T-cell (primary cell): ENCODE measurements around the gene LEMD1. TPM values are rescaled to one million over a fixed set of nuclear protein-coding genes. Genes with fewer than 3 reads are reported as not detected.

Source experiments
- ATAC-seq, 4 experiments: fragments of 200-7000 bp in 3 of 4; fragments of 150-1000 bp in 1 of 4; cut with Tn5 transposase; replicated peaks in 1 of 4; 1 replicate in 3 of 4; 2 replicates in 1 of 4; pipeline ENCODE4 v1.10.0; 2021; ENCODE audit warnings: moderate library complexity in 3 of 4, mild to moderate bottlenecking in 2 of 4, moderate number of reproducible peaks in 1 of 4
- CTCF ChIA-PET, 2 donors: fragments of 300-600 bp; sonication (Branson Sonifier 250); formaldehyde crosslinking; loops; one replicate each; lab custom pipeline; 2022; ENCODE audit warnings: antibody characterized with exemption in 2 of 2; lab: Charles Lee
- POLR2A ChIA-PET, 2 donors: fragments of 300-600 bp; sonication (Branson Sonifier 250); formaldehyde crosslinking; loops; one replicate each; lab custom pipeline; 2022; ENCODE audit warnings: antibody characterized with exemption in 2 of 2; lab: Charles Lee
- DNase-seq, 35 experiments: peaks; one replicate each; pipeline versions ENCODE4 v3.0.0 to v3.0.0-alpha.2; 2013 to 2023
- H3K27ac ChIP-seq: one replicate; pipeline ENCODE4 v1.5.1; 2013; ENCODE audit warnings: low read length
- H3K27me3 ChIP-seq, 2 experiments: replicated peaks in 1 of 2; 1 replicate in 1 of 2; 2 replicates in 1 of 2; pipeline versions ENCODE4 v1.6.1 to v1.7.0; 2013; ENCODE audit warnings: low read length in 1 of 2, mixed read lengths in 1 of 2; ENCODE audit not compliant: control insufficient read depth in 2 of 2, insufficient read depth in 2 of 2; ENCODE audit errors: extremely low read depth in 1 of 2
- H3K36me3 ChIP-seq, 2 donors: 1 replicate in 1 of 2; 2 replicates in 1 of 2; pipeline versions ENCODE4 v1.6.1 to v1.7.0; 2013; ENCODE audit warnings: low read length in 1 of 2; ENCODE audit not compliant: control insufficient read depth in 2 of 2, insufficient read depth in 1 of 2; ENCODE audit errors: extremely low read depth in 1 of 2
- H3K4me1 ChIP-seq, 2 experiments: 1 replicate in 1 of 2; 2 replicates in 1 of 2; pipeline versions ENCODE4 v1.6.1 to v1.7.0; 2013; ENCODE audit warnings: low read length in 2 of 2, mixed read lengths in 1 of 2; ENCODE audit not compliant: insufficient read depth in 2 of 2, control insufficient read depth in 1 of 2; ENCODE audit errors: extremely low read depth in 1 of 2
- H3K4me3 ChIP-seq, 2 donors: 1 replicate in 1 of 2; 2 replicates in 1 of 2; pipeline versions ENCODE4 v1.5.1 to v1.7.0; 2013; ENCODE audit warnings: mild to moderate bottlenecking in 2 of 2, low read length in 1 of 2, moderate library complexity in 1 of 2; ENCODE audit not compliant: control insufficient read depth in 1 of 2; ENCODE audit errors: extremely low read depth in 1 of 2
- H3K9me3 ChIP-seq: 2 replicates; pipeline ENCODE4 v1.7.0; 2013
- H3K27ac Mint-ChIP-seq, 2 donors: one replicate each; pipeline ENCODE4 v1.8.0; 2020 to 2021; ENCODE audit warnings: mild to moderate bottlenecking in 2 of 2, mixed read lengths in 2 of 2
- H3K27me3 Mint-ChIP-seq, 2 donors: one replicate each; pipeline ENCODE4 v1.8.0; 2021 to 2022; ENCODE audit warnings: mixed read lengths in 2 of 2
- H3K36me3 Mint-ChIP-seq: one replicate; pipeline ENCODE4 v1.8.0; 2021; ENCODE audit warnings: mixed read lengths
- H3K4me1 Mint-ChIP-seq, 3 donors: one replicate each; pipeline ENCODE4 v1.8.0; 2020 to 2022; ENCODE audit warnings: mixed read lengths in 3 of 3, mild to moderate bottlenecking in 1 of 3
- H3K4me3 Mint-ChIP-seq, 3 donors: one replicate each; pipeline ENCODE4 v1.8.0; 2020 to 2022; ENCODE audit warnings: mild to moderate bottlenecking in 3 of 3, mixed read lengths in 3 of 3, moderate library complexity in 3 of 3
- H3K9me3 Mint-ChIP-seq, 3 donors: one replicate each; pipeline ENCODE4 v1.8.0; 2020 to 2022; ENCODE audit warnings: mixed read lengths in 3 of 3
- WGBS: methylation state at CpG from one replicate; pipeline ENCODE4 v1.1.5; 2013; ENCODE audit warnings: missing lambda C conversion rate; ENCODE audit not compliant: insufficient coverage; 5-methylcytosine and 5-hydroxymethylcytosine counted together
- total RNA-seq, 35 experiments: library from RNA in 6 of 35; stranded (reverse) in 6 of 35; fragments of 120-200 nt in 1 of 35; gene quantifications; one replicate each; pipeline versions ENCODE4 v1.2.1 to v1.2.4 and lab custom pipeline; 2013 to 2026

Gene LEMD1
- total RNA-seq, 5 donors from 2014 or later (not counting 1 experiment from before 2014, with no cell fraction given), result 0.69 to 0.98 TPM; not detected in 3

- Mint-ChIP-seq H3K27me3 (peaks cover 22 to 24% of the 10 kb centered on the region in 2 donors), H3K4me1 (peaks cover 0 to 2% (median 0%) of the 10 kb centered on the region in 3 donors), H3K4me3 (no peak overlapping the region), H3K9me3 (no peaks in the 10 kb centered on the region), H3K36me3 (no peaks in the 10 kb centered on the region), H3K27ac (no peak overlapping the region)
- WGBS, result 89% methylated on average over 6 of the region's 8 CpGs
- POLR2A ChIA-PET, result no interaction called here
- Histone ChIP-seq H3K27ac (no peak overlapping the region), H3K9me3 (no peaks in the 10 kb centered on the region), H3K27me3 (peaks cover 0 to 27% of the 10 kb centered on the region in 2 experiments), H3K4me3 (no peak overlapping the region), H3K4me1 (no peaks in the 10 kb centered on the region), H3K36me3 (no peaks in the 10 kb centered on the region)
- DNase-seq (no peak), ATAC-seq (no peak)
- CTCF ChIA-PET, result interaction anchor here (0.7 to 1.2 kb wide), 4 partner anchors 12 to 173 kb away, joined by 3 to 4 read pairs (median 3); no protein-coding TSS in a partner anchor
Measured at GRCh38 chr1:205350691-205351141, 71.1 kb downstream of the LEMD1 start.

DNA sequence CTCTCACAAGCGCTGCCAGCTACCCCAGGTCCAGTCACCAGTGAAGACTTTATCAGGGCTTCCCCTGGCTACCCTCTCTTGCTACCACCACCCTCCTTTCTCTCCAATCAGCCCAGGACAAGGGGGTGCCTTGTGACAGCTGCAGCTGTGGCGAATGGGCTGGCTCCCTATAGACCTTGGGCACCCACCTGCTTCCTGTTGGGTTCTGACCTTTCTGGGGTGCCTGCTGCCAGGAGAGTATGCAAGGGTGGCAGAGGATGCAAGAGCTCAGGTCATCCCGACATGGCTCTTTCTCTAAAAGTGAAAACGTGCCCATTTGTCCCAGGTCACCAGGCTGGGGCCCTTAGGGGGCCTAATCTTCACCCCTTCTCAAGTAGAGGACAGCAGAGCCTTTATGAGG, 71.7 kb downstream of the LEMD1 start:
- Histone ChIP-seq H3K36me3 (no peaks in the 10 kb centered on the region), H3K27ac (no peak overlapping the region), H3K9me3 (no peaks in the 10 kb centered on the region), H3K27me3 (peaks cover 0 to 30% of the 10 kb centered on the region in 2 experiments), H3K4me3 (no peak overlapping the region), H3K4me1 (no peaks in the 10 kb centered on the region)
- POLR2A ChIA-PET, result no interaction called here
- DNase-seq, result no peak
- Mint-ChIP-seq H3K4me3 (no peak overlapping the region), H3K36me3 (no peaks in the 10 kb centered on the region), H3K27me3 (peaks cover 28 to 30% of the 10 kb centered on the region in 2 donors), H3K9me3 (no peaks in the 10 kb centered on the region), H3K27ac (no peak overlapping the region), H3K4me1 (peaks cover 0 to 2% (median 0%) of the 10 kb centered on the region in 3 donors)
- ATAC-seq, result no peak
- CTCF ChIA-PET, result interaction anchor here (0.9 to 1.2 kb wide), 3 partner anchors 11 to 174 kb away, joined by 3 to 4 read pairs (median 3); no protein-coding TSS in a partner anchor
- 50% methylated on average over 3 of the region's 4 CpGs for WGBS

- CTCF ChIA-PET, result no interaction called here
- POLR2A ChIA-PET, result no interaction called here
- H3K4me3 ChIP-seq, result no peak overlapping the region
- no peaks in the 10 kb centered on the region for H3K9me3 ChIP-seq
- ATAC-seq (no peak), DNase-seq (no peak)
- H3K36me3 Mint-ChIP-seq, result no peaks in the 10 kb centered on the region
- H3K4me1 Mint-ChIP-seq, result peaks cover 8% of the 10 kb centered on the region in 3 donors
- no peaks in the 10 kb centered on the region for H3K9me3 Mint-ChIP-seq
- H3K27me3 ChIP-seq, result peaks cover 0 to 40% of the 10 kb centered on the region in 2 experiments
- H3K27ac ChIP-seq, result no peak overlapping the region
- no peak overlapping the region for H3K27ac Mint-ChIP-seq
- 80% methylated on average over 2 of the region's 5 CpGs for WGBS
- no peaks in the 10 kb centered on the region for H3K36me3 ChIP-seq
- H3K4me1 ChIP-seq, result peaks cover 0 to 9% of the 10 kb centered on the region in 2 experiments
- peaks cover 39% of the 10 kb centered on the region in 2 donors for H3K27me3 Mint-ChIP-seq
- H3K4me3 Mint-ChIP-seq, result no peak overlapping the region
Measured at GRCh38 chr1:205348554-205349487, 73.0 kb downstream of the LEMD1 start.

DNA sequence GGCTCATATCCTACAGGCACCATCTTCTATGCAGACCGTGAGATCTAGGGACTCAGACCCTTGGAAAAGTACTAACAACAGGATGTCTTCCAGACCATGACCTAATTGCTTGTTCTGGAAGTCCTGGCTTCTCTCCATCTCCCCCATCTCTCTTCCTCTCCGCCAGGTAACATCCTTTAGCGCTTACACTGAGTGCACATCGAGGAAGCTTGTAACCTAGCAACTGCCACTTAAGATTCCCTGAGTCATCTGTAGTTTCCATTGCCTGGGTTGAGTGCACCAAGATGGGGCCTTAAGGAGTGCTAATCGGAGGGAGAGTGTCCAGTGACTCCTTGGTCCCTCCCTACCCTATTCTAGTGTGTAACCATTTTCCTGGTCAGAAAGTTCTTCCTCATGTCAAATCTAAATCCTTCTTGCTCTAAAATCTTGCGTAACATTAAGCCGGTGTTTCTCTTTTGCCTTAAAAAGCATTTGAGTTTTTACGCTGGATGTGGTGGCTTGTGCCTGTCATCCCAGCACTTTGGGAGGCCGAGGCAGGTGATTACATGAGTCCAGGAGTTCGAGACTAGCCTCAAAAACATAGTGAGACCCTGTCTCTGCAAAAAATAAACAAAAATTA, 74.8 kb downstream of the LEMD1 start:
- Histone ChIP-seq H3K4me3 (no peak overlapping the region), H3K9me3 (no peaks in the 10 kb centered on the region), H3K36me3 (no peaks in the 10 kb centered on the region), H3K4me1 (peaks cover 0 to 21% of the 10 kb centered on the region in 2 experiments), H3K27me3 (peaks cover 0 to 57% of the 10 kb centered on the region in 2 experiments), H3K27ac (no peak overlapping the region)
- ChIA-PET CTCF (interaction anchor here in 1 of 2 donors (0.6 kb wide), 1 partner anchor 176 kb away, joined by 4 read pairs; no protein-coding TSS in a partner anchor), POLR2A (no interaction called here)
- Mint-ChIP-seq H3K4me3 (no peak overlapping the region), H3K4me1 (peaks cover 11 to 15% (median 13%) of the 10 kb centered on the region in 3 donors), H3K9me3 (no peaks in the 10 kb centered on the region), H3K36me3 (no peaks in the 10 kb centered on the region), H3K27me3 (peaks cover 46 to 51% of the 10 kb centered on the region in 2 donors), H3K27ac (no peak overlapping the region)
- DNase-seq (no peak), ATAC-seq (no peak)
- WGBS, result 70% methylated on average over 6 of the region's 10 CpGs

GRCh38 chr1:205345761-205346160, 76.1 kb downstream of the LEMD1 start:
- CTCF ChIA-PET, result no interaction called here
- ATAC-seq, result no peak
- H3K4me3 Mint-ChIP-seq, result no peak overlapping the region
- H3K36me3 Mint-ChIP-seq, result no peaks in the 10 kb centered on the region
- 79% methylated on average over 11 of the region's 11 CpGs for WGBS
- Histone ChIP-seq H3K9me3 (no peaks in the 10 kb centered on the region), H3K4me1 (peaks cover 0 to 21% of the 10 kb centered on the region in 2 experiments), H3K36me3 (no peaks in the 10 kb centered on the region), H3K4me3 (no peak overlapping the region), H3K27ac (no peak overlapping the region), H3K27me3 (peaks cover 0 to 57% of the 10 kb centered on the region in 2 experiments)
- peaks cover 48 to 51% of the 10 kb centered on the region in 2 donors for H3K27me3 Mint-ChIP-seq
- no peak overlapping the region for H3K27ac Mint-ChIP-seq
- DNase-seq, result no peak
- POLR2A ChIA-PET, result no interaction called here
- H3K4me1 Mint-ChIP-seq, result peaks cover 11 to 15% (median 13%) of the 10 kb centered on the region in 3 donors
- H3K9me3 Mint-ChIP-seq, result no peaks in the 10 kb centered on the region
